ENCODE data around the gene GOLM1. TPM values are rescaled to one million over a fixed set of nuclear protein-coding genes. Genes with fewer than 3 reads are reported as not detected.

GOLM1 gene
- total and polyA plus RNA-seq, 2 of the 8 experiments (the other 6 are each of a cell fraction or from before 2014, with no cell fraction given) = 45.9 to 88.9 TPM

DNA sequence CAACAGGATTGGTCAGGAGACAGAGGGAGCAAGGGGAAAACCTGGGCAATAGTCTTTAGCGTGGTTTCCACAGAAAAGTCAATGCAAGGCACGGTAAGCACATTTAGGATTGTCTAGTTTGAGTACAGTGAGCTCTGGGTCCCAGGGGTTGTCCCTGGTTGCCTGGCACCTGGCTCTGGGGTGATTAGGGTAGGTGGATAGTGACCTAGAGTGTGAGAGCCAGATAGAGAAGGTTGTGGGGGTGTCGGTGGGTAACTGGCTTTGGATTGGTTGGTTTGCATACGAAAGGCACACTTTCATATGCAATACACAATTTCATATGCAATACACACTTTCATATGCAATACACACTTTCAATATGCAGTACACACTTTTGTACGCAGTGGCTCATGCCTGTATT is 20.1 kb upstream of the GOLM1 start:
- no peaks in the 10 kb centered on the region for H3K36me3 ChIP-seq (ENCODE audit: control insufficient read depth in 2 of 4, insufficient read depth in 4 of 4, low read length in 3 of 4)
- peak; percentile 60; the same call in 1 of the 2 replicates for TF ChIP-seq TCF12 (IDR thresholded peaks at IDR 0.05; ENCODE audit: low read depth, low read length)
- no peak for TF ChIP-seq CREB1 (IDR thresholded peaks at IDR 0.05)
- TF ChIP-seq POLR2AphosphoS5 (IDR thresholded peaks at IDR 0.05; ENCODE audit: low read depth, low read length) = peak; percentile 78
- no peak overlapping the region for H3K9ac ChIP-seq (replicated peaks in 1 of 4; ENCODE audit: extremely low read depth in 1 of 4, low read depth in 3 of 4, low read length in 3 of 4)
- H3K14ac ChIP-seq (ENCODE audit: insufficient read length) = no peak overlapping the region
- peaks cover 0 to 10% (median under 1%) of the 10 kb centered on the region in 4 experiments; a peak in 2 of 7 replicates for H3K4me1 ChIP-seq (replicated peaks in 1 of 4; ENCODE audit: control insufficient read depth in 3 of 4, insufficient read depth in 4 of 4, low read length in 3 of 4)
- H3K27ac ChIP-seq (ENCODE audit: low read depth, low read length) = no peak overlapping the region
- no peaks in the 10 kb centered on the region for H3K79me2 ChIP-seq (ENCODE audit: control insufficient read depth in 1 of 2, insufficient read depth in 2 of 2, low read length in 2 of 2)
- no peak for FAIRE-seq
- H4K91ac ChIP-seq (replicated peaks; ENCODE audit: insufficient read length, low read length) = no peak overlapping the region
- no peak overlapping the region for H2BK20ac ChIP-seq (ENCODE audit: low read length)
- no peak overlapping the region for H3K4me2 ChIP-seq (ENCODE audit: insufficient read depth in 1 of 2, low read depth in 2 of 2, low read length in 2 of 2)
- H2BK120ac ChIP-seq (replicated peaks; ENCODE audit: low read depth, low read length) = no peak overlapping the region
- no peaks in the 10 kb centered on the region for H4K20me1 ChIP-seq (replicated peaks in 1 of 2; ENCODE audit: control insufficient read depth in 1 of 2, insufficient read depth in 2 of 2, low read length in 2 of 2)
- 92% methylated on average over 5 of the region's 5 CpGs; no CpG with 5 or more reads in 1 of the 2 experiments for WGBS, 2 experiments (ENCODE audit: extremely low coverage in 1 of 2, insufficient coverage in 1 of 2, insufficient read length in 1 of 2, insufficient replicate concordance in 2 of 2, low coverage in 1 of 2, low lambda C conversion rate in 2 of 2, missing lambda C conversion rate in 1 of 2)
- peaks cover 0 to 7% (median 2%) of the 10 kb centered on the region in 4 experiments; a peak in 4 of 7 replicates for H3K27me3 ChIP-seq (replicated peaks in 1 of 4; ENCODE audit: control insufficient read depth in 3 of 4, extremely low read depth in 1 of 4, insufficient read depth in 3 of 4, low read length in 3 of 4)
- H4K8ac ChIP-seq (ENCODE audit: extremely low read depth, insufficient read depth, low read length) = no peak overlapping the region
- no peak overlapping the region for H3K23ac ChIP-seq (ENCODE audit: insufficient read length)
- no peak overlapping the region for H2AFZ ChIP-seq (ENCODE audit: low read length)
- ChIA-PET CTCF (ENCODE audit: partially characterized antibody) (no interaction called here), POLR2A (ENCODE audit: partially characterized antibody) (no interaction called here)
- no peak overlapping the region for H2BK5ac ChIP-seq (ENCODE audit: low read depth, low read length)
- H3K18ac ChIP-seq (ENCODE audit: extremely low read depth, low read length) = no peak overlapping the region
- no peaks in the 10 kb centered on the region for H3K23me2 ChIP-seq (ENCODE audit: low read depth, low read length)
- H3K79me1 ChIP-seq (ENCODE audit: low read depth, low read length) = no peaks in the 10 kb centered on the region
- DNase-seq (ENCODE audit: low read depth in 1 of 2, low spot score in 2 of 2) = no peak
- no peak overlapping the region for H3K56ac ChIP-seq (replicated peaks; ENCODE audit: insufficient read length, low read depth, low read length)
- no peak overlapping the region for H2BK15ac ChIP-seq (ENCODE audit: low read length)
- no peak overlapping the region for H3K4me3 ChIP-seq (ENCODE audit: extremely low read depth in 1 of 4, insufficient read depth in 2 of 4, low read depth in 3 of 4, low read length in 4 of 4)
- H3K9me3 ChIP-seq (ENCODE audit: insufficient read depth in 2 of 2, low read depth in 1 of 2, low read length in 1 of 2) = no peaks in the 10 kb centered on the region
- H4K5ac ChIP-seq (ENCODE audit: insufficient read length, low read depth, low read length) = no peak overlapping the region
- no peak overlapping the region for H2BK12ac ChIP-seq (ENCODE audit: low read depth, low read length)
- H3K4ac ChIP-seq (replicated peaks; ENCODE audit: insufficient read length, low read depth, low read length) = no peak overlapping the region
- H2AK5ac ChIP-seq (ENCODE audit: low read depth, low read length) = no peak overlapping the region
